ENCODE data around the gene SNX27. TPM values are rescaled to one million over a fixed set of nuclear protein-coding genes. Genes with fewer than 3 reads are reported as not detected.

SNX27 gene
- total RNA-seq, 4 donors from 2014 or later = 35.7 to 44.6 (median 41.7) TPM

- H3K4me1 ChIP-seq = no peaks in the 10 kb centered on the region
- TF ChIP-seq, protein P1, sequence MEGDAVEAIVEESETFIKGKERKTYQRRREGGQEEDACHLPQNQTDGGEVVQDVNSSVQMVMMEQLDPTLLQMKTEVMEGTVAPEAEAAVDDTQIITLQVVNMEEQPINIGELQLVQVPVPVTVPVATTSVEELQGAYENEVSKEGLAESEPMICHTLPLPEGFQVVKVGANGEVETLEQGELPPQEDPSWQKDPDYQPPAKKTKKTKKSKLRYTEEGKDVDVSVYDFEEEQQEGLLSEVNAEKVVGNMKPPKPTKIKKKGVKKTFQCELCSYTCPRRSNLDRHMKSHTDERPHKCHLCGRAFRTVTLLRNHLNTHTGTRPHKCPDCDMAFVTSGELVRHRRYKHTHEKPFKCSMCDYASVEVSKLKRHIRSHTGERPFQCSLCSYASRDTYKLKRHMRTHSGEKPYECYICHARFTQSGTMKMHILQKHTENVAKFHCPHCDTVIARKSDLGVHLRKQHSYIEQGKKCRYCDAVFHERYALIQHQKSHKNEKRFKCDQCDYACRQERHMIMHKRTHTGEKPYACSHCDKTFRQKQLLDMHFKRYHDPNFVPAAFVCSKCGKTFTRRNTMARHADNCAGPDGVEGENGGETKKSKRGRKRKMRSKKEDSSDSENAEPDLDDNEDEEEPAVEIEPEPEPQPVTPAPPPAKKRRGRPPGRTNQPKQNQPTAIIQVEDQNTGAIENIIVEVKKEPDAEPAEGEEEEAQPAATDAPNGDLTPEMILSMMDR (IDR thresholded peaks at IDR 0.05) = no peak
- TF ChIP-seq POLR2A (IDR thresholded peaks at IDR 0.05) (no peak), EP300 (IDR thresholded peaks at IDR 0.05) (no peak)
- no peaks in the 10 kb centered on the region for H3K9me3 ChIP-seq
- H3K36me3 ChIP-seq = peaks cover 0 to 65% (median 0%) of the 10 kb centered on the region in 3 donors
- 84 to 100% methylated on average over 1 of the region's 1 CpG for WGBS, 2 donors
- no peak for DNase-seq (ENCODE audit: low spot score in 2 of 2)
- no peak overlapping the region for H3K27ac ChIP-seq
- no peak overlapping the region for H3K4me3 ChIP-seq
- no peaks in the 10 kb centered on the region for H3K27me3 ChIP-seq
Observed at GRCh38 chr1:151570819-151571218, 41.0 kb upstream of the SNX27 start.

- Histone ChIP-seq H3K27me3 (no peaks in the 10 kb centered on the region), H3K4me1 (no peaks in the 10 kb centered on the region), H3K27ac (no peak overlapping the region), H3K36me3 (peaks cover 0 to 67% (median 0%) of the 10 kb centered on the region in 3 donors), H3K4me3 (no peak overlapping the region), H3K9me3 (no peaks in the 10 kb centered on the region)
- 83 to 84% methylated on average over 12 of the region's 12 CpGs for WGBS, 2 donors
- TF ChIP-seq POLR2A (IDR thresholded peaks at IDR 0.05) = no peak
- TF ChIP-seq EP300 (IDR thresholded peaks at IDR 0.05) = no peak
- TF ChIP-seq, protein P1 (IDR thresholded peaks at IDR 0.05) = no peak
- no peak for DNase-seq (ENCODE audit: low spot score in 2 of 2)
Observed at GRCh38 chr1:151574575-151575529, 37.0 kb upstream of the SNX27 start.

DNA sequence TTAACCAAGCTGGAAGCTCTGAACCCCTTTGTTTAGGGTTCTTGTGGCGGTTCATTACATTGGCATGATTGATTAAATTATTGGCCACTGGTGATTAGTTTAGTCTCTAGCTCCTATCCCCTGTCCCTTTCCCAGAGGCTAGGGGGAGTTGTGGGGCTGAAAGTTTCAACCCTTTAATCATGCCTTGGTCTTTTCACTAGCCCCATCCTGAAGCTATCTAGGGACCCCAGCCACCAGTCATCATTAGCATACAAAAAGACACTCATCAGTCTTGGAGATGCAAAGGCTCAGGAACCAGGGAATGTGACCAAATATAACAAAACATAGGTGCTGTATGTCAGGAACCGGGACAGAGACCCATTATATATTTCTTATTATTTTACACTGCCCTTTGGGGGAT, 34.7 kb upstream of the SNX27 start:
- no peak for DNase-seq (ENCODE audit: low spot score in 2 of 2)
- 89 to 100% methylated on average over 2 of the region's 2 CpGs for WGBS, 2 donors
- H3K36me3 ChIP-seq = peaks cover 0 to 72% (median 3%) of the 10 kb centered on the region in 3 donors

GRCh38 chr1:151578941-151579340, 32.9 kb upstream of the SNX27 start:
- Histone ChIP-seq H3K27ac (no peak overlapping the region), H3K36me3 (peaks cover 0 to 61% (median 3%) of the 10 kb centered on the region in 3 donors), H3K9me3 (no peaks in the 10 kb centered on the region), H3K4me3 (no peak overlapping the region), H3K4me1 (no peaks in the 10 kb centered on the region), H3K27me3 (no peaks in the 10 kb centered on the region)
- TF ChIP-seq POLR2A (IDR thresholded peaks at IDR 0.05) = no peak
- TF ChIP-seq EP300 (IDR thresholded peaks at IDR 0.05) = no peak
- TF ChIP-seq, protein P1 (IDR thresholded peaks at IDR 0.05) = no peak
- WGBS, 2 donors = 70 to 86% methylated on average over 1 of the region's 1 CpG
- DNase-seq (ENCODE audit: low spot score in 2 of 2) = no peak

More for the DNA sequence above, 34.7 kb upstream of the SNX27 start:
- Histone ChIP-seq H3K27ac (no peak overlapping the region), H3K4me1 (no peaks in the 10 kb centered on the region), H3K9me3 (no peaks in the 10 kb centered on the region), H3K4me3 (no peak overlapping the region), H3K27me3 (no peaks in the 10 kb centered on the region)
- TF ChIP-seq, protein P1 (IDR thresholded peaks at IDR 0.05) = no peak
- no peak for TF ChIP-seq EP300 (IDR thresholded peaks at IDR 0.05)
